HG02610 (cell line): ENCODE data around the gene DCC.

Source experiments
- ATAC-seq: cut with Tn5 transposase; IDR thresholded peaks from one replicate; pipeline ENCODE4 v1.9.1; 2021; ENCODE audit warnings: mild to moderate bottlenecking, moderate library complexity; ENCODE audit not compliant: unreplicated experiment

The DCC gene

GRCh38 chr18:52582516-52582915, 242.5 kb downstream of the DCC start:
- no peak for ATAC-seq

DNA sequence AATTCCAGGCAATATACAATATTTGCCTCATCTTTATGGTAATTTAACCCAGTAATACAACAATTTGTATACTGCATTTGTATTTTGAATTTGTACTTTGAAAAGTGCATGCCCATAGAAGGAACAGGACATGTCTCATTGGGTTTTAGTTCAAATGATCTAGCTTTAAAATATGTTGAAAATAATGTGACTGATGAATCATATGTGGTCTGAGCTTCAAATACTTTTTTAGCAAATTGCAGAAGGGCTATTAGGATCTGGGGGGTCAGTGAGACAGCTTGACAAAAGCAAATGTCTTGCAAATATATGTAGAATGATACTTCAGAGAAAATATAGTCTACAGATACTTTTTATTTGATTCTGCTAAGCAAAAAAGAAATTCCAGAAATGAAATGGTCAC, 248.9 kb downstream of the DCC start:
- ATAC-seq: no peak

GRCh38 chr18:52596748-52597435, 256.9 kb downstream of the DCC start:
- no peak for ATAC-seq

- no peak for ATAC-seq
Observed at GRCh38 chr18:52598921-52599320, 258.9 kb downstream of the DCC start.

DNA sequence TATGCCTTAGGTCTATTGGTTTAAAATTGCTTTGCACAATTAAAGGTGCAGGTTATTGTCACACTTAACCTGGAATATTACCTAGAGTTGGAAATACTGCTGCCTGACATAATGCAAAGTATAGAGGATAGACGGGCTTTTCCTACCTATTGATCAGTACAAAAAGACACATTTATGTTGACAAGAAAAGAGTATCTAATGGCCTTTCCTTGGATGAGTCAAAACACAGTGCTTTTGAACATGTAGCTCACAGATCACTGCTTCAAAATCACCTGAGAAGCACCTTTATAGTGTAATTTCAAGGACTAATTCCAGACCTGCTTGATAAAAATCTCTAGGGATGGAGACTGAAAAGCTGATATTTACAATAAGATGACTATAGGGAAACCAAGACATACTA, 262.8 kb downstream of the DCC start:
- no peak for ATAC-seq

GRCh38 chr18:52605345-52605744, 265.3 kb downstream of the DCC start:
- no peak for ATAC-seq

- ATAC-seq: no peak
Observed at GRCh38 chr18:52607985-52608384, 268.0 kb downstream of the DCC start.

- ATAC-seq: no peak
Observed at GRCh38 chr18:52610451-52611115, 270.6 kb downstream of the DCC start.

GRCh38 chr18:52612406-52612805, 272.4 kb downstream of the DCC start:
- no peak for ATAC-seq

- ATAC-seq: no peak
Observed at GRCh38 chr18:52615321-52615720, 275.3 kb downstream of the DCC start.

GRCh38 chr18:52615943-52616342, 275.9 kb downstream of the DCC start:
- ATAC-seq: peak; percentile 96

GRCh38 chr18:52617931-52618330, 277.9 kb downstream of the DCC start:
- no peak for ATAC-seq

- no peak for ATAC-seq
Observed at GRCh38 chr18:52620926-52621439, 281.0 kb downstream of the DCC start.

DNA sequence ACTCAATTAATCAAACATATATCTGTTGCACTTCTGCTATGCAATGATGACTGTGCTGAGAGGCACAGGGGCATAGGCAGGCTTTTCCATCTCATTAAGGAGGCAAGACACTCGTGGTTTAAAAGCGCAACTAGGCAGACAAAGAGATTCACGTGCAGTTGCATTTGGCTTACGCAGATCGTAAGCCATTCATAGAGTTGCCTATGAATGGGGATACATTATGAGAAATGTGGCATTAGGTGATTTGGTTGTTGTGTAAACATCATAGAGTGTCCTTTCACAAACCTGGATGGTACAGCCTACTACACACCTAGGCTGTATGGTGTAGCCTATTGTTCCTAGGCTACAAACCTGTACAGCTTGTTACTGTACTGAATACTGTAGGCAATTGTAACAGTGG, 284.7 kb downstream of the DCC start:
- no peak for ATAC-seq

- no peak for ATAC-seq
Observed at GRCh38 chr18:52636536-52636935, 296.5 kb downstream of the DCC start.

- no peak for ATAC-seq
Observed at GRCh38 chr18:52648201-52648600, 308.2 kb downstream of the DCC start.

- ATAC-seq: no peak
Observed at GRCh38 chr18:52652391-52652790, 312.4 kb downstream of the DCC start.

GRCh38 chr18:52657043-52657805, 317.2 kb downstream of the DCC start:
- ATAC-seq: no peak

DNA sequence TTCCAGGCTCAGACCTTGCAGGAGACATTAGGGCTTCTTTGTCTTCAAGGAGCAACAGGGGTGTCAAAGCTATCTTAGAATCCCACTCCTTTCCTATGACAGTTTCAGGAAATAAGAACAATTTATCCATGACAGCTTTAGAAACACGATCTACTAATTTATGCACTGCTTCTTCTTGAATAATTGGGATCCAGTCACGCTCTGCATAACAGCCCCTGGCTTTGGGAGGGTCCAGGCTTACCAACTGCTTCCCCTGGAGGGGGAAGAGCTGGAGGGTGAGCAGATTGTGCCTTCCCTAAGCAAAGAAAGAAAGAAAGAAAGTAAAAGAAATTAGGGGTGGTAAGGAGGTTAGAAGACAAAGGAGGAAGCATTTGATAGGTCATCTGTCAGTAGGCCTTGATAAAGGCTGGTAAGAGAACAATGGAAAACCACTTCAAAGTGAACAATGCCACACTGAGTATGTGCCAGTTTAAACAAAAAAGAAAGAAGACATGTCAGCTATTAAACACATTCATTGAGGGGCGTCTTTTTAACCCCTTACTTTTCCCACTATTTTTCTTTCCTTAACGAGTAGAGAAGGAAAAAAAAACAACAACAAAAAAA, 327.6 kb downstream of the DCC start:
- ATAC-seq: no peak

DNA sequence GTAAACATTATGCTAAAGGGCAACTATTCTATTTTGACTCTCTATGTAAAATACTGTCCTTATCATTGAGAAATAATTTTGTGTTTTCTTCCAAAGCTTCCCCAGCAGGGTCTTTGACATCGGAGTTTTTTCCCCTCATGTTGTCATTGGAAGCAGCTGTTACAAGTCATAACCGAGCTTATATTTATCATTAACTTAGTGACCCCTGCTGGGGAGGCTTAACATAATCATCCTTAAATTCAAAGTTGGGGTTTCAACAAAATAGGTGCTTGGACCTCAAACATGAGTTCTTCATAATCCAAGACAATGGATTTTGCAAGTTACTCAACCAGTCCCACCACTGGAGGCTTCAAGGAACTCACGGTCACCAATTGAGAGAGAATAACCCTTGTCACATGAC, 330.9 kb downstream of the DCC start:
- ATAC-seq: no peak

- no peak for ATAC-seq
Observed at GRCh38 chr18:52678034-52678433, 338.0 kb downstream of the DCC start.
